ENCODE results near the gene PUSL1. TPM values are rescaled to one million over a fixed set of nuclear protein-coding genes. Genes with fewer than 3 reads are reported as not detected.

Gene PUSL1
- polyA plus RNA-seq, 3 donors: 8.8 to 11.7 (median 11.2) TPM

Other genes starting within 250 kb of the PUSL1 start
- gene RNF223, start 234.3 kb upstream of the PUSL1 start, polyA plus RNA-seq (ENCODE audit: insufficient read length in 3 of 3): under 1 TPM; 0.56 to 0.88 (median 0.62) TPM
- gene C1orf159, start 192.5 kb upstream of the PUSL1 start, polyA plus RNA-seq (ENCODE audit: insufficient read length in 3 of 3): 10 to 100 TPM; 16.3 to 19.9 (median 18.2) TPM
- gene TTLL10, start 134.7 kb upstream of the PUSL1 start, polyA plus RNA-seq (ENCODE audit: insufficient read length in 3 of 3): 1 to 10 TPM in 2 of 3 donors, under 1 TPM in 1; 0.94 to 1.1 (median 1.1) TPM
- gene TNFRSF18, start 102.0 kb upstream of the PUSL1 start, polyA plus RNA-seq (ENCODE audit: insufficient read length in 3 of 3): 1 to 10 TPM in 1 of 3 donors, under 1 TPM in 2; 0.75 to 1.2 (median 0.89) TPM
- 1 to 10 TPM; 1.5 to 2.7 (median 2.7) TPM for gene TNFRSF4, start 94.4 kb upstream of the PUSL1 start, polyA plus RNA-seq (ENCODE audit: insufficient read length in 3 of 3)
- 100 to 1,000 TPM; 134 to 147 (median 135) TPM for gene SDF4, start 76.6 kb upstream of the PUSL1 start, polyA plus RNA-seq (ENCODE audit: insufficient read length in 3 of 3)
- gene B3GALT6, start 76.4 kb upstream of the PUSL1 start, polyA plus RNA-seq (ENCODE audit: insufficient read length in 3 of 3): 10 to 100 TPM; 22.3 to 27.1 (median 25.0) TPM
- gene C1QTNF12, start 61.9 kb upstream of the PUSL1 start, polyA plus RNA-seq (ENCODE audit: insufficient read length in 3 of 3): 10 to 100 TPM; 13.8 to 18.4 (median 13.8) TPM
- gene UBE2J2, start 34.7 kb upstream of the PUSL1 start, polyA plus RNA-seq (ENCODE audit: insufficient read length in 3 of 3): 10 to 100 TPM; 51.7 to 58.8 (median 54.6) TPM
- 1 to 10 TPM; 5.9 to 9.0 (median 7.6) TPM for gene SCNN1D, start 28.2 kb upstream of the PUSL1 start, polyA plus RNA-seq (ENCODE audit: insufficient read length in 3 of 3)
- 10 to 100 TPM; 33.2 to 35.6 (median 33.5) TPM for gene ACAP3, start 667 bp upstream of the PUSL1 start, polyA plus RNA-seq (ENCODE audit: insufficient read length in 3 of 3)
- gene INTS11, start 16.1 kb downstream of the PUSL1 start, polyA plus RNA-seq (ENCODE audit: insufficient read length in 3 of 3): 100 to 1,000 TPM; 110 to 159 (median 153) TPM
- 10 to 100 TPM; 15.2 to 21.4 (median 19.0) TPM for gene CPTP, start 16.2 kb downstream of the PUSL1 start, polyA plus RNA-seq (ENCODE audit: insufficient read length in 3 of 3)
- under 1 TPM; 0.39 to 0.57 (median 0.49) TPM for gene TAS1R3, start 22.7 kb downstream of the PUSL1 start, polyA plus RNA-seq (ENCODE audit: insufficient read length in 3 of 3)
- 10 to 100 TPM; 39.7 to 47.5 (median 45.8) TPM for gene DVL1, start 40.8 kb downstream of the PUSL1 start, polyA plus RNA-seq (ENCODE audit: insufficient read length in 3 of 3)
- 100 to 1,000 TPM; 193 to 231 (median 215) TPM for gene MXRA8, start 50.0 kb downstream of the PUSL1 start, polyA plus RNA-seq (ENCODE audit: insufficient read length in 3 of 3)
- gene AURKAIP1, start 66.6 kb downstream of the PUSL1 start, polyA plus RNA-seq (ENCODE audit: insufficient read length in 3 of 3): 100 to 1,000 TPM in 1 of 3 donors, 10 to 100 TPM in 2; 78.1 to 110 (median 93.9) TPM
- 100 to 1,000 TPM; 218 to 373 (median 330) TPM for gene CCNL2, start 90.7 kb downstream of the PUSL1 start, polyA plus RNA-seq (ENCODE audit: insufficient read length in 3 of 3)
- 100 to 1,000 TPM; 116 to 128 (median 120) TPM for gene MRPL20, start 98.7 kb downstream of the PUSL1 start, polyA plus RNA-seq (ENCODE audit: insufficient read length in 3 of 3)
- 10 to 100 TPM in 2 of 3 donors, 1 to 10 TPM in 1; 9.0 to 15.7 (median 12.0) TPM for gene ANKRD65, start 112.7 kb downstream of the PUSL1 start, polyA plus RNA-seq (ENCODE audit: insufficient read length in 3 of 3)
- 10 to 100 TPM; 61.7 to 76.0 (median 75.6) TPM for gene VWA1, start 127.1 kb downstream of the PUSL1 start, polyA plus RNA-seq (ENCODE audit: insufficient read length in 3 of 3)
- gene ATAD3C, start 141.1 kb downstream of the PUSL1 start, polyA plus RNA-seq (ENCODE audit: insufficient read length in 3 of 3): 1 to 10 TPM; 2.8 to 5.1 (median 4.6) TPM
- 10 to 100 TPM; 14.7 to 22.7 (median 19.2) TPM for gene ATAD3B, start 163.2 kb downstream of the PUSL1 start, polyA plus RNA-seq (ENCODE audit: insufficient read length in 3 of 3)
- 10 to 100 TPM; 28.5 to 33.5 (median 32.7) TPM for gene ATAD3A, start 203.6 kb downstream of the PUSL1 start, polyA plus RNA-seq (ENCODE audit: insufficient read length in 3 of 3)
- 1 to 10 TPM; 5.0 to 9.6 (median 8.6) TPM for gene TMEM240, start 232.0 kb downstream of the PUSL1 start, polyA plus RNA-seq (ENCODE audit: insufficient read length in 3 of 3)